ENCODE data around the gene FOXA2.

DNA sequence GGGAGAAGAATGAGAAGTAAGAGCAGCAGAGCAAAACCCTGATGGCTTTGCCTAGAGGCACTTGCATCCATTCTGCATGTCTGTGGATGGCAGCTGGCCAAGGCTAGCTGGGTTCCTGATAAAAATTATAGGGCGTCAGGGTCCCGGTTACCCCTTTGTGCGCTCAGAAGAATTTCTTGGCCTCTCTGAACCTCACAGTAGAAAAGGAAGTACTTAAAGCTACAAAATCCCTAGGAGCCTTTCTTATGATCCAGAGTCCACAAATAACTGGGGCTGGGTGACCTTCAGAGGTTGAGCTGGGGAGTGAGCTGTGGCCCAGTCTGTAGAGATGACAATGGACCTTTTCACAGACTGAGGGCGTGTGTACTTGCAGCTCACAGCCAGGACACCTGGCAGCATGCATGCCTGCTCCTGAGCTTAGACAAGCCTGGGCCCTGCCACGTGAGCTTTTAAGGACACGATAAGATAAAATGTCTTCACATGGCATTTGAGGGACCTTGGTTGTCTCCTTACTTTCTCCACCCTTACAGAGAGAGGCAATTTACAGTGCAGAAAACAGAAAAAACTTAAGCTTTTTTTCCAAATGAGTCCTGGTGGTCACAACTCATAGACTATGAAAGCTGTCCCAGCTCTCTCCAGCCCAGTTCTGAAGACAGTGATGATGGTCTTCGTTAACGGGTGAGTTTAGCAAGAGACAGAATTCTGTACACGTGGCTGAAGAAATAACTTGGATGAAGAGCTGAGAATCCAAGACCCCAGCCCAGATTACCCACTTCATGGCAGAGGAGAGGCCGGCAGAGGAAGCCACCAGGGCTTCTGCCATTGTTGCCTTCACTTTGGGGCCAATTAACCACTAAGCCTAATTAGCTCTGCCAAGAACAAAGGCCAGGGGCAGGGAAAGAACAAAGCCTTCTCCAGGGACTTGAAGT is 50.3 kb downstream of the FOXA2 start:
- TF ChIP-seq, protein P1, sequence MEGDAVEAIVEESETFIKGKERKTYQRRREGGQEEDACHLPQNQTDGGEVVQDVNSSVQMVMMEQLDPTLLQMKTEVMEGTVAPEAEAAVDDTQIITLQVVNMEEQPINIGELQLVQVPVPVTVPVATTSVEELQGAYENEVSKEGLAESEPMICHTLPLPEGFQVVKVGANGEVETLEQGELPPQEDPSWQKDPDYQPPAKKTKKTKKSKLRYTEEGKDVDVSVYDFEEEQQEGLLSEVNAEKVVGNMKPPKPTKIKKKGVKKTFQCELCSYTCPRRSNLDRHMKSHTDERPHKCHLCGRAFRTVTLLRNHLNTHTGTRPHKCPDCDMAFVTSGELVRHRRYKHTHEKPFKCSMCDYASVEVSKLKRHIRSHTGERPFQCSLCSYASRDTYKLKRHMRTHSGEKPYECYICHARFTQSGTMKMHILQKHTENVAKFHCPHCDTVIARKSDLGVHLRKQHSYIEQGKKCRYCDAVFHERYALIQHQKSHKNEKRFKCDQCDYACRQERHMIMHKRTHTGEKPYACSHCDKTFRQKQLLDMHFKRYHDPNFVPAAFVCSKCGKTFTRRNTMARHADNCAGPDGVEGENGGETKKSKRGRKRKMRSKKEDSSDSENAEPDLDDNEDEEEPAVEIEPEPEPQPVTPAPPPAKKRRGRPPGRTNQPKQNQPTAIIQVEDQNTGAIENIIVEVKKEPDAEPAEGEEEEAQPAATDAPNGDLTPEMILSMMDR (IDR thresholded peaks at IDR 0.05) = no peak
- no peak for TF ChIP-seq EZH2 (IDR thresholded peaks at IDR 0.05; ENCODE audit: borderline replicate concordance, insufficient read depth, low read depth, low read length, poor library complexity, severe bottlenecking)
